HEK293 (cell line): ENCODE results near the gene GMEB1.
A peak's percentile ranks its signal among the peaks of the same experiment; 100 is the strongest.

Experiments used
- ATF2 ChIP-seq: fragments of 450-650 bp; formaldehyde crosslinking; IDR thresholded peaks from 2 replicates; pipeline ENCODE4 v1.5.1; 2016; ENCODE audit warnings: missing biosample characterization, missing genetic modification characterization, low read depth
- CTCF ChIP-seq: fragments of 450-650 bp; formaldehyde crosslinking; IDR thresholded peaks from 2 replicates; pipeline ENCODE4 v1.5.1; 2016; ENCODE audit warnings: missing biosample characterization, missing genetic modification characterization
- ELK4 ChIP-seq: IDR thresholded peaks from 2 replicates; pipeline ENCODE4 v1.6.1; 2011; ENCODE audit warnings: mild to moderate bottlenecking, low read depth, low read length, borderline replicate concordance
- IKZF3 ChIP-seq: fragments of 450-650 bp; IDR thresholded peaks from 2 replicates; pipeline ENCODE4 v1.5.0; 2018; ENCODE audit warnings: missing biosample characterization, mild to moderate bottlenecking, missing genetic modification characterization, moderate library complexity
- KLF1 ChIP-seq: fragments of 450-650 bp; formaldehyde crosslinking; IDR thresholded peaks from 2 replicates; pipeline ENCODE4 v1.5.1; 2016; ENCODE audit warnings: missing biosample characterization, missing genetic modification characterization
- KLF16 ChIP-seq: fragments of 450-650 bp; formaldehyde crosslinking; IDR thresholded peaks from 2 replicates; pipeline ENCODE4 v1.5.1; 2017; ENCODE audit warnings: missing biosample characterization, missing genetic modification characterization
- KLF17 ChIP-seq: fragments of 450-650 bp; formaldehyde crosslinking; IDR thresholded peaks from 2 replicates; pipeline ENCODE4 v1.5.1; 2016; ENCODE audit warnings: missing biosample characterization, missing genetic modification characterization
- KLF8 ChIP-seq: fragments of 450-650 bp; formaldehyde crosslinking; IDR thresholded peaks from 2 replicates; pipeline ENCODE4 v1.5.1; 2016; ENCODE audit warnings: missing biosample characterization, missing genetic modification characterization
- MEIS1 ChIP-seq: sonication (generic); formaldehyde crosslinking; IDR thresholded peaks from 2 replicates; pipeline ENCODE4 v1.8.1; 2022; ENCODE audit warnings: missing genetic modification reagents, mild to moderate bottlenecking, borderline replicate concordance
- OVOL3 ChIP-seq: fragments of 450-650 bp; formaldehyde crosslinking; IDR thresholded peaks from 2 replicates; pipeline ENCODE4 v1.5.1; 2016; ENCODE audit warnings: missing biosample characterization, missing genetic modification characterization
- SCRT1 ChIP-seq: fragments of 450-650 bp; formaldehyde crosslinking; IDR thresholded peaks from 2 replicates; pipeline ENCODE4 v1.5.1; 2016; ENCODE audit warnings: missing biosample characterization, missing genetic modification characterization, borderline replicate concordance
- SP7 ChIP-seq: fragments of 450-650 bp; formaldehyde crosslinking; IDR thresholded peaks from 2 replicates; pipeline ENCODE4 v1.5.1; 2016; ENCODE audit warnings: missing biosample characterization, missing genetic modification characterization
- ZBTB7A ChIP-seq: fragments of 450-650 bp; formaldehyde crosslinking; IDR thresholded peaks from 2 replicates; pipeline ENCODE4 v1.5.1; 2016; ENCODE audit warnings: low read depth, missing biosample characterization, missing genetic modification characterization
- ZFP37 ChIP-seq: fragments of 450-650 bp; formaldehyde crosslinking; IDR thresholded peaks from 2 replicates; pipeline ENCODE4 v1.5.1; 2016; ENCODE audit warnings: missing biosample characterization, missing genetic modification characterization
- ZNF175 ChIP-seq: fragments of 450-650 bp; formaldehyde crosslinking; IDR thresholded peaks from 2 replicates; pipeline ENCODE4 v1.5.1; 2016; ENCODE audit warnings: missing biosample characterization, missing genetic modification characterization
- ZNF302 ChIP-seq: fragments of 450-650 bp; formaldehyde crosslinking; IDR thresholded peaks from 2 replicates; pipeline ENCODE4 v1.5.1; 2016; ENCODE audit warnings: missing biosample characterization, missing genetic modification characterization, low read depth
- ZNF324 ChIP-seq: fragments of 450-650 bp; formaldehyde crosslinking; IDR thresholded peaks from 2 replicates; pipeline ENCODE4 v1.5.1; 2016; ENCODE audit warnings: missing biosample characterization, missing genetic modification characterization
- ZNF335 ChIP-seq: fragments of 450-650 bp; formaldehyde crosslinking; conservative IDR thresholded peaks from 2 replicates; pipeline ENCODE4 v1.5.1; 2016; ENCODE audit warnings: missing biosample characterization, missing genetic modification characterization
- ZNF394 ChIP-seq: fragments of 450-650 bp; formaldehyde crosslinking; IDR thresholded peaks from 2 replicates; pipeline ENCODE4 v1.5.1; 2016; ENCODE audit warnings: missing biosample characterization, missing genetic modification characterization, mild to moderate bottlenecking, moderate library complexity, borderline replicate concordance
- ZNF433 ChIP-seq: fragments of 450-650 bp; formaldehyde crosslinking; IDR thresholded peaks from 2 replicates; pipeline ENCODE4 v1.5.1; 2016; ENCODE audit warnings: missing biosample characterization, missing genetic modification characterization, low read depth
- ZNF501 ChIP-seq: fragments of 450-650 bp; formaldehyde crosslinking; IDR thresholded peaks from 2 replicates; pipeline ENCODE4 v1.5.1; 2016; ENCODE audit warnings: missing biosample characterization, missing genetic modification characterization
- ZNF548 ChIP-seq: fragments of 450-650 bp; formaldehyde crosslinking; IDR thresholded peaks from 2 replicates; pipeline ENCODE4 v1.5.1; 2016; ENCODE audit warnings: missing biosample characterization, missing genetic modification characterization
- ZNF580 ChIP-seq: fragments of 450-650 bp; formaldehyde crosslinking; IDR thresholded peaks from 2 replicates; pipeline ENCODE4 v1.5.1; 2016; ENCODE audit warnings: missing biosample characterization, missing genetic modification characterization
- ZNF600 ChIP-seq: fragments of 450-650 bp; formaldehyde crosslinking; IDR thresholded peaks from 2 replicates; pipeline ENCODE4 v1.5.1; 2016; ENCODE audit warnings: missing biosample characterization, missing genetic modification characterization
- ZNF623 ChIP-seq: fragments of 450-650 bp; formaldehyde crosslinking; IDR thresholded peaks from 2 replicates; pipeline ENCODE4 v1.5.1; 2016; ENCODE audit warnings: missing biosample characterization, missing genetic modification characterization
- ZNF629 ChIP-seq: fragments of 450-650 bp; formaldehyde crosslinking; IDR thresholded peaks from 2 replicates; pipeline ENCODE4 v1.5.1; 2017; ENCODE audit warnings: missing biosample characterization, missing genetic modification characterization
- ZSCAN16 ChIP-seq: fragments of 450-650 bp; formaldehyde crosslinking; IDR thresholded peaks from 2 replicates; pipeline ENCODE4 v1.5.1; 2016; ENCODE audit warnings: missing biosample characterization, missing genetic modification characterization
- ZSCAN18 ChIP-seq: fragments of 450-650 bp; formaldehyde crosslinking; IDR thresholded peaks from 2 replicates; pipeline ENCODE4 v1.5.1; 2016; ENCODE audit warnings: missing biosample characterization, missing genetic modification characterization

The GMEB1 gene

GRCh38 chr1:28642847-28643635 lies 25.5 kb upstream of the GMEB1 start, which contains the start of gene TAF12 (continued):
- TF ChIP-seq CTCF: peak; percentile 95
- peak; percentile 22; the same call in 1 of the 2 replicates for TF ChIP-seq ZSCAN18 (tag by site-specific recombination)
- TF ChIP-seq SCRT1: peak; percentile 90
- TF ChIP-seq ZNF302 (tag by site-specific recombination): no peak
- peak; percentile 88 for TF ChIP-seq ZNF629 (tag by site-specific recombination)
- TF ChIP-seq ZNF175 (tag by site-specific recombination): no peak
- TF ChIP-seq ZNF501 (tag by site-specific recombination): peak; percentile 98
- TF ChIP-seq ZBTB7A: 0 out of 2 replicates have a peak, but pooled peaks have one; percentile 35
- peak; percentile 37; the same call in 1 of the 2 replicates for TF ChIP-seq ZNF580 (tag by site-specific recombination)
- peak; percentile 25; the same call in 1 of the 2 replicates for TF ChIP-seq ZNF394
- TF ChIP-seq KLF1 (tag by site-specific recombination): no peak
- no peak for TF ChIP-seq MEIS1
- peak; percentile 81; the same call in 1 of the 2 replicates for TF ChIP-seq ELK4
- TF ChIP-seq KLF16 (tag by site-specific recombination): peak; percentile 78
- no peak for TF ChIP-seq OVOL3 (tag by site-specific recombination)
- no peak for TF ChIP-seq ZNF433 (tag by site-specific recombination)
- peak; percentile 71 for TF ChIP-seq ZNF324 (tag by site-specific recombination)
- TF ChIP-seq ZNF548 (tag by site-specific recombination): no peak
- no peak for TF ChIP-seq ATF2
- TF ChIP-seq KLF8 (tag by site-specific recombination): peak; percentile 74; the same call in 1 of the 2 replicates
- peak; percentile 85 for TF ChIP-seq SP7 (tag by site-specific recombination)
- peak; percentile 96 for TF ChIP-seq ZNF335 (tag by site-specific recombination)
- peak; percentile 49; the same call in 1 of the 2 replicates for TF ChIP-seq IKZF3 (tag by site-specific recombination)
- 0 out of 2 replicates have a peak, but pooled peaks have one; percentile 54 for TF ChIP-seq ZSCAN16 (tag by site-specific recombination)
- TF ChIP-seq ZNF600 (tag by site-specific recombination): peak; percentile 94
- TF ChIP-seq ZFP37 (tag by site-specific recombination): peak; percentile 86
- TF ChIP-seq KLF17 (tag by site-specific recombination): peak; percentile 82; the same call in 1 of the 2 replicates
- TF ChIP-seq ZNF623 (tag by site-specific recombination): no peak
